H1 (cell line): ENCODE results near the gene CCDC192. TPM values are rescaled to one million over a fixed set of nuclear protein-coding genes. Genes with fewer than 3 reads are reported as not detected.

Experiments used
- CTCF ChIA-PET: fragments of 300-600 bp; sonication (Branson Sonifier 250); formaldehyde crosslinking; loops from one replicate; lab custom pipeline; 2021; ENCODE audit not compliant: partially characterized antibody; lab: Charles Lee
- POLR2A ChIA-PET: fragments of 300-600 bp; sonication (Branson Sonifier 250); formaldehyde crosslinking; loops from one replicate; lab custom pipeline; 2021; ENCODE audit warnings: inconsistent platforms; ENCODE audit not compliant: partially characterized antibody; lab: Charles Lee
- DNase-seq, 2 experiments: peaks; one replicate each; pipeline versions ENCODE4 v3.0.0 to v3.0.0-alpha.2; 2010 to 2022; ENCODE audit warnings: low spot score in 2 of 2, low read depth in 1 of 2, mixed read lengths in 1 of 2
- FAIRE-seq: peaks from 2 replicates; lab custom pipeline; 2011; peaks lifted over from hg19 to GRCh38; lab: Jason Lieb, UNC
- H2AFZ ChIP-seq: 2 replicates; pipeline ENCODE4 v1.8.1; 2012; ENCODE audit warnings: low read length, inconsistent platforms
- H2AK5ac ChIP-seq: 2 replicates; pipeline ENCODE4 v1.6.1; 2013; ENCODE audit warnings: low read depth, low read length
- H2BK120ac ChIP-seq: replicated peaks from 2 replicates; pipeline ENCODE3; 2013; ENCODE audit warnings: low read depth, low read length, inconsistent platforms
- H2BK12ac ChIP-seq: 2 replicates; pipeline ENCODE4 v1.6.1; 2013; ENCODE audit warnings: low read depth, low read length
- H2BK15ac ChIP-seq: 2 replicates; pipeline ENCODE4 v1.6.1; 2013; ENCODE audit warnings: low read length
- H2BK20ac ChIP-seq: 2 replicates; pipeline ENCODE4 v1.6.1; 2013; ENCODE audit warnings: low read length
- H2BK5ac ChIP-seq: 2 replicates; pipeline ENCODE4 v1.6.1; 2013; ENCODE audit warnings: low read depth, low read length
- H3K14ac ChIP-seq: 2 replicates; pipeline ENCODE4 v1.6.1; 2013; ENCODE audit warnings: inconsistent platforms; ENCODE audit not compliant: insufficient read length
- H3K18ac ChIP-seq: 2 replicates; pipeline ENCODE4 v1.6.1; 2013; ENCODE audit warnings: low read length; ENCODE audit errors: extremely low read depth
- H3K23ac ChIP-seq: 2 replicates; pipeline ENCODE4 v1.6.1; 2013; ENCODE audit warnings: inconsistent platforms; ENCODE audit not compliant: insufficient read length
- H3K23me2 ChIP-seq: 2 replicates; pipeline ENCODE4 v1.6.1; 2013; ENCODE audit warnings: low read depth, low read length
- H3K27ac ChIP-seq: 2 replicates; pipeline ENCODE4 v1.6.1; 2011; ENCODE audit warnings: low read depth, low read length, inconsistent platforms
- H3K27me3 ChIP-seq, 4 experiments: replicated peaks in 1 of 4; 1 replicate in 1 of 4; 2 replicates in 3 of 4; pipeline versions ENCODE4 v1.6.1 to v1.8.1; 2011 to 2013; ENCODE audit warnings: low read length in 3 of 4, mild to moderate bottlenecking in 3 of 4, inconsistent platforms in 2 of 4, mixed read lengths in 2 of 4, moderate library complexity in 1 of 4; ENCODE audit not compliant: control insufficient read depth in 3 of 4, insufficient read depth in 3 of 4; ENCODE audit errors: extremely low read depth in 1 of 4
- H3K36me3 ChIP-seq, 4 experiments: 2 replicates each; pipeline versions ENCODE4 v1.6.1 to v1.8.1; 2011 to 2013; ENCODE audit warnings: mild to moderate bottlenecking in 4 of 4, low read length in 3 of 4, moderate library complexity in 2 of 4, control low read depth in 1 of 4, inconsistent platforms in 1 of 4; ENCODE audit not compliant: insufficient read depth in 4 of 4, control insufficient read depth in 2 of 4
- H3K4ac ChIP-seq: replicated peaks from 2 replicates; pipeline ENCODE3; 2013; ENCODE audit warnings: low read length, low read depth, mixed read lengths, inconsistent platforms; ENCODE audit not compliant: insufficient read length
- H3K4me1 ChIP-seq, 4 experiments: replicated peaks in 1 of 4; 1 replicate in 1 of 4; 2 replicates in 3 of 4; pipeline versions ENCODE4 v1.6.1 to v1.8.1; 2011 to 2013; ENCODE audit warnings: low read length in 3 of 4, inconsistent platforms in 2 of 4, mixed read lengths in 1 of 4; ENCODE audit not compliant: insufficient read depth in 4 of 4, control insufficient read depth in 3 of 4
- H3K4me2 ChIP-seq, 2 experiments: 2 replicates each; pipeline versions ENCODE4 v1.6.1 to v1.8.1; 2011 to 2013; ENCODE audit warnings: low read depth in 2 of 2, low read length in 2 of 2, control low read depth in 1 of 2, inconsistent platforms in 1 of 2, mild to moderate bottlenecking in 1 of 2; ENCODE audit not compliant: insufficient read depth in 1 of 2
- H3K4me3 ChIP-seq, 4 experiments: fragments of 200-600, 300-600 bp in 1 of 4; sonication (generic), shearing (Covaris generic), sonication (Bioruptor Twin) in 1 of 4; 2 replicates each; pipeline versions ENCODE4 v1.5.1 to v1.8.1; 2011 to 2016; ENCODE audit warnings: low read length in 4 of 4, low read depth in 3 of 4, control low read depth in 2 of 4, inconsistent platforms in 2 of 4, mild to moderate bottlenecking in 2 of 4, mixed read lengths in 1 of 4, moderate library complexity in 1 of 4; ENCODE audit not compliant: insufficient read depth in 2 of 4; ENCODE audit errors: extremely low read depth in 1 of 4
- H3K56ac ChIP-seq: replicated peaks from 2 replicates; pipeline ENCODE3; 2013; ENCODE audit warnings: low read depth, mild to moderate bottlenecking, mixed read lengths, low read length, inconsistent platforms; ENCODE audit not compliant: insufficient read length
- H3K79me1 ChIP-seq: 2 replicates; pipeline ENCODE4 v1.6.1; 2013; ENCODE audit warnings: low read depth, low read length, control low read depth
- H3K79me2 ChIP-seq, 2 experiments: 2 replicates each; pipeline versions ENCODE4 v1.6.1 to v1.8.1; 2012 to 2013; ENCODE audit warnings: low read length in 2 of 2, mild to moderate bottlenecking in 2 of 2, inconsistent platforms in 1 of 2; ENCODE audit not compliant: insufficient read depth in 2 of 2, control insufficient read depth in 1 of 2
- H3K9ac ChIP-seq, 4 experiments: replicated peaks in 1 of 4; 1 replicate in 1 of 4; 2 replicates in 3 of 4; pipeline versions ENCODE4 v1.6.1 to v1.8.1; 2011 to 2013; ENCODE audit warnings: low read depth in 3 of 4, low read length in 3 of 4, control low read depth in 2 of 4, mild to moderate bottlenecking in 2 of 4, moderate library complexity in 2 of 4, inconsistent platforms in 1 of 4; ENCODE audit errors: extremely low read depth in 1 of 4
- H3K9me3 ChIP-seq, 2 experiments: 2 replicates each; pipeline versions ENCODE4 v1.6.1 to v1.8.1; 2012 to 2013; ENCODE audit warnings: mild to moderate bottlenecking in 2 of 2, moderate library complexity in 2 of 2, control low read depth in 1 of 2, inconsistent platforms in 1 of 2, low read depth in 1 of 2, low read length in 1 of 2, mixed read lengths in 1 of 2; ENCODE audit not compliant: insufficient read depth in 2 of 2
- H4K20me1 ChIP-seq, 2 experiments: replicated peaks in 1 of 2; 2 replicates each; pipeline versions ENCODE3 to v1.8.1; 2011 to 2013; ENCODE audit warnings: inconsistent platforms in 2 of 2, low read length in 2 of 2, mild to moderate bottlenecking in 1 of 2; ENCODE audit not compliant: insufficient read depth in 2 of 2, control insufficient read depth in 1 of 2
- H4K5ac ChIP-seq: 2 replicates; pipeline ENCODE4 v1.6.1; 2013; ENCODE audit warnings: low read length, low read depth, mixed read lengths, inconsistent platforms; ENCODE audit not compliant: insufficient read length
- H4K8ac ChIP-seq: 2 replicates; pipeline ENCODE4 v1.8.0; 2013; ENCODE audit warnings: mild to moderate bottlenecking, moderate library complexity, low read length, inconsistent platforms; ENCODE audit not compliant: insufficient read depth; ENCODE audit errors: extremely low read depth
- H4K91ac ChIP-seq: replicated peaks from 2 replicates; pipeline ENCODE3; 2013; ENCODE audit warnings: low read length, mixed read lengths, inconsistent platforms; ENCODE audit not compliant: insufficient read length
- BACH1 ChIP-seq: IDR thresholded peaks from 2 replicates; pipeline ENCODE4 v1.6.1; 2012; ENCODE audit warnings: low read length, improper control_type of control experiment
- CHD2 ChIP-seq: IDR thresholded peaks from 2 replicates; pipeline ENCODE4 v1.6.1; 2012; ENCODE audit warnings: low read length, improper control_type of control experiment
- HDAC6 ChIP-seq: IDR thresholded peaks from one replicate; pipeline ENCODE4 v1.7.1; 2012; ENCODE audit warnings: low read depth, mild to moderate bottlenecking, inconsistent platforms, low read length, moderate library complexity
- KDM5A ChIP-seq: fragments of 200-600 bp; IDR thresholded peaks from 2 replicates; pipeline ENCODE4 v1.7.1; 2012; ENCODE audit warnings: mild to moderate bottlenecking, low read length, inconsistent platforms, mixed read lengths
- POLR2A ChIP-seq, 2 experiments: IDR thresholded peaks; 1 replicate in 1 of 2; 2 replicates in 1 of 2; pipeline ENCODE4 v1.6.1; 2011; ENCODE audit warnings: low read depth in 2 of 2, low read length in 2 of 2, mild to moderate bottlenecking in 2 of 2; ENCODE audit errors: control extremely low read depth in 1 of 2
- SIN3A ChIP-seq, 2 experiments: IDR thresholded peaks in 1 of 2; conservative IDR thresholded peaks in 1 of 2; 2 replicates each; pipeline ENCODE4 v1.6.1; 2011 to 2012; ENCODE audit warnings: low read length in 2 of 2, improper control_type of control experiment in 1 of 2, low read depth in 1 of 2, mild to moderate bottlenecking in 1 of 2
- YY1 ChIP-seq: IDR thresholded peaks from 2 replicates; pipeline ENCODE4 v1.6.1; 2011; ENCODE audit warnings: low read depth, mild to moderate bottlenecking, low read length
- WGBS, 2 experiments: shearing (Covaris generic) in 1 of 2; methylation state at CpG; one replicate each; pipeline versions ENCODE4 v1.1.6 to v1.1.7; 2013 to 2015; ENCODE audit warnings: low lambda C conversion rate in 2 of 2, mixed read lengths in 2 of 2, inconsistent platforms in 1 of 2, low coverage in 1 of 2, missing lambda C conversion rate in 1 of 2; ENCODE audit not compliant: insufficient replicate concordance in 2 of 2, insufficient coverage in 1 of 2, insufficient read length in 1 of 2; ENCODE audit errors: extremely low coverage in 1 of 2, missing lambda C conversion rate in 1 of 2; 5-methylcytosine and 5-hydroxymethylcytosine counted together
- polyA plus RNA-seq, 7 experiments: library from polyadenylated mRNA; depleted of rRNA in 3 of 7; stranded (reverse) in 5 of 7; unstranded in 2 of 7; fragments of >200 nt in 5 of 7; fragments of 200-250 nt in 2 of 7; gene quantifications; 1 replicate in 5 of 7; 2 replicates in 1 of 7; 4 replicates in 1 of 7; pipeline versions ENCODE4 v1.2.1 to v1.2.3, GENCODE V29; 2011 to 2013; ENCODE audit warnings: missing spikeins in 2 of 7, mixed read lengths in 2 of 7
- total RNA-seq: library from RNA; stranded (reverse); fragmentation: NEBNext Ultra II Directional; extraction: Animal tissue kit (Norgen Biotek cat#: 25700); gene quantifications from 2 replicates; pipeline ENCODE4 v1.2.1, GENCODE V29; 2021
- TF ChIP-seq, protein P1 (sequence below): IDR thresholded peaks from 2 replicates; pipeline ENCODE4 v1.6.1; 2012; ENCODE audit warnings: inconsistent platforms

CCDC192 gene
- total and polyA plus RNA-seq, 2 of the 8 experiments (the other 6 are each of a cell fraction or from before 2014, with no cell fraction given), result 0.61 TPM; not detected in 1

- Histone ChIP-seq H3K4me1 (no peaks in the 10 kb centered on the region), H3K4ac (no peak overlapping the region), H3K9me3 (no peaks in the 10 kb centered on the region), H3K4me3 (no peak overlapping the region), H3K23me2 (no peaks in the 10 kb centered on the region), H3K56ac (no peak overlapping the region), H4K91ac (no peak overlapping the region), H3K79me2 (no peaks in the 10 kb centered on the region), H3K36me3 (no peaks in the 10 kb centered on the region), H3K27ac (no peak overlapping the region), H3K27me3 (no peaks in the 10 kb centered on the region), H3K14ac (no peak overlapping the region), H2BK120ac (no peak overlapping the region), H2BK5ac (no peak overlapping the region), H2AFZ (no peak overlapping the region), H4K8ac (no peak overlapping the region), H3K4me2 (no peak overlapping the region), H2BK12ac (no peak overlapping the region), H3K23ac (no peak overlapping the region), H3K18ac (no peak overlapping the region), H3K79me1 (no peaks in the 10 kb centered on the region), H2AK5ac (no peak overlapping the region), H4K5ac (no peak overlapping the region), H2BK15ac (no peak overlapping the region), H3K9ac (no peak overlapping the region), H4K20me1 (no peaks in the 10 kb centered on the region), H2BK20ac (no peak overlapping the region)
- WGBS, 2 experiments, result 91% methylated on average over 3 of the region's 3 CpGs; no CpG with 5 or more reads in 1 of the 2 experiments
- DNase-seq (no peak), FAIRE-seq (no peak)
- ChIA-PET CTCF (interaction anchor here (0.6 to 4.2 kb wide), 4 partner anchors 9 to 322 kb away, joined by 3 to 32 read pairs (median 6); no protein-coding TSS in a partner anchor), POLR2A (no interaction called here)
- TF ChIP-seq HDAC6, result no peak
- TF ChIP-seq BACH1, result no peak
- TF ChIP-seq YY1, result no peak
- TF ChIP-seq KDM5A, result no peak
- TF ChIP-seq, protein P1, sequence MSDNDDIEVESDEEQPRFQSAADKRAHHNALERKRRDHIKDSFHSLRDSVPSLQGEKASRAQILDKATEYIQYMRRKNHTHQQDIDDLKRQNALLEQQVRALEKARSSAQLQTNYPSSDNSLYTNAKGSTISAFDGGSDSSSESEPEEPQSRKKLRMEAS, result no peak
- TF ChIP-seq SIN3A (conservative IDR thresholded peaks at IDR 0.05 in 1 of 2, IDR thresholded peaks at IDR 0.05 in 1 of 2; ENCODE audit: low read depth in 1 of 2, low read length in 2 of 2), result no peak
- no peak for TF ChIP-seq CHD2
- no peak for TF ChIP-seq POLR2A (IDR thresholded peaks at IDR 0.05; ENCODE audit: control extremely low read depth in 1 of 2, low read depth in 2 of 2, low read length in 2 of 2)
These were observed 182.9 kb downstream of the CCDC192 start for GRCh38 chr5:127886081-127886480.
